Nephron (organoid): Measurements from ENCODE around the gene CREB5.

Experiments
- H3K27ac Mint-ChIP-seq, 3 experiments: 2 replicates each; pipeline ENCODE4 v1.8.0; 2020; ENCODE audit warnings: mixed read lengths in 3 of 3, mild to moderate bottlenecking in 2 of 3, moderate library complexity in 1 of 3
- H3K27me3 Mint-ChIP-seq: 2 replicates; pipeline ENCODE4 v1.8.0; 2021; ENCODE audit warnings: low read depth, mild to moderate bottlenecking, moderate library complexity, mixed read lengths
- H3K36me3 Mint-ChIP-seq: 2 replicates; pipeline ENCODE4 v1.8.0; 2020; ENCODE audit warnings: low read depth, mixed read lengths
- H3K4me1 Mint-ChIP-seq: 2 replicates; pipeline ENCODE4 v1.8.0; 2020; ENCODE audit warnings: mixed read lengths
- H3K4me3 Mint-ChIP-seq, 3 experiments: 2 replicates each; pipeline ENCODE4 v1.8.0; 2020; ENCODE audit warnings: mild to moderate bottlenecking in 3 of 3, mixed read lengths in 3 of 3, moderate library complexity in 2 of 3
- H3K9me3 Mint-ChIP-seq: 2 replicates; pipeline ENCODE4 v1.8.0; 2020; ENCODE audit warnings: mixed read lengths
- TF ChIP-seq, protein P1 (sequence below), 3 experiments: fragments of 200-600 bp; sonication (generic); IDR thresholded peaks; one replicate each; pipeline ENCODE4 v1.5.0; 2021; ENCODE audit warnings: antibody characterized with exemption in 3 of 3; ENCODE audit not compliant: unreplicated experiment in 3 of 3

CREB5 gene

DNA sequence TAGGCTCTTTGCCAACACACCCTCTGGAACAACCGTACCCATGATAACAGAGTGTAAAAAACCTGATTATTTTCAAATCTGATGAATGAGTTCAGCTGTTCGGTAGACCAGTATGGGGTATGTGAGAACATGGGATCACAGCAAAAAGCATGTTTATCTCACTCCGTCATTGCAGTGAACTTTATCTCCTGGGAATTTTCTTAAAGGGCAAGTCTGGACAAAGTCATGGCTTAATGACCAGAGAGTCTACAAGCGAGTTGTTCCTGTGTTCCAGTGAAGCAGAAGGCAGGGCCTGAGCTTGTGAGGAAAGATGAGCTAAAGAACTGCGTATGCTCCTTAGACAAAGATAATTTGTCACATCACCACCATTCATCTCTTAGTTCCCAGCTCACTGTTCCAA lies 326.1 kb downstream of the CREB5 start:
- Mint-ChIP-seq H3K4me1 (peaks cover 28% of the 10 kb centered on the region), H3K9me3 (no peaks in the 10 kb centered on the region), H3K36me3 (peaks cover 3% of the 10 kb centered on the region), H3K27me3 (peaks cover under 1% of the 10 kb centered on the region), H3K27ac (peak overlapping the region in 2 of 3 experiments; percentile 28 to 54), H3K4me3 (no peak overlapping the region)
- TF ChIP-seq, protein P1, sequence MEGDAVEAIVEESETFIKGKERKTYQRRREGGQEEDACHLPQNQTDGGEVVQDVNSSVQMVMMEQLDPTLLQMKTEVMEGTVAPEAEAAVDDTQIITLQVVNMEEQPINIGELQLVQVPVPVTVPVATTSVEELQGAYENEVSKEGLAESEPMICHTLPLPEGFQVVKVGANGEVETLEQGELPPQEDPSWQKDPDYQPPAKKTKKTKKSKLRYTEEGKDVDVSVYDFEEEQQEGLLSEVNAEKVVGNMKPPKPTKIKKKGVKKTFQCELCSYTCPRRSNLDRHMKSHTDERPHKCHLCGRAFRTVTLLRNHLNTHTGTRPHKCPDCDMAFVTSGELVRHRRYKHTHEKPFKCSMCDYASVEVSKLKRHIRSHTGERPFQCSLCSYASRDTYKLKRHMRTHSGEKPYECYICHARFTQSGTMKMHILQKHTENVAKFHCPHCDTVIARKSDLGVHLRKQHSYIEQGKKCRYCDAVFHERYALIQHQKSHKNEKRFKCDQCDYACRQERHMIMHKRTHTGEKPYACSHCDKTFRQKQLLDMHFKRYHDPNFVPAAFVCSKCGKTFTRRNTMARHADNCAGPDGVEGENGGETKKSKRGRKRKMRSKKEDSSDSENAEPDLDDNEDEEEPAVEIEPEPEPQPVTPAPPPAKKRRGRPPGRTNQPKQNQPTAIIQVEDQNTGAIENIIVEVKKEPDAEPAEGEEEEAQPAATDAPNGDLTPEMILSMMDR (IDR thresholded peaks at IDR 0.05; ENCODE audit: unreplicated experiment in 3 of 3): no peak

DNA sequence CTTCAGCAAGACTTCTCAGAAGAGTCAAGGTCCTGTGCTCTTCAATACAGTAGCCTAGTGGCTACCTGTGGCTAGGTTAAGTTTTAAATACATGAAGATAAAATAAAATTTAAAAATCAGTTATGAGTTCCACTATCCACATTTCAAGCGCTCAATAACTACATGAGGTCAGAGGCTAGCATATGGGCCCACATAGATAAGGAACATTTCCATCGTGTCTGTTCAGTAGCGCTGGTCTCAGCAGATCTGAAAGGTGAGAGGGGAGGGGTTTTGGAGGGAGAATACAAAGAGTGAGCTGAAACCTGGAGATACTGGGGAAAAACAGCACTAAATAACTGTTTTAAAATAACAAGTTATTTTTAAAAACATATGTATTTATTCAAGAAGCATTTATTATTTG lies 326.8 kb downstream of the CREB5 start:
- TF ChIP-seq, protein P1 (IDR thresholded peaks at IDR 0.05; ENCODE audit: unreplicated experiment in 3 of 3): no peak
- Mint-ChIP-seq H3K36me3 (peaks cover 3% of the 10 kb centered on the region), H3K27ac (peak overlapping the region in 2 of 3 experiments; percentile 29 to 62), H3K4me3 (no peak overlapping the region), H3K9me3 (no peaks in the 10 kb centered on the region), H3K4me1 (peaks cover 25% of the 10 kb centered on the region), H3K27me3 (no peaks in the 10 kb centered on the region)

DNA sequence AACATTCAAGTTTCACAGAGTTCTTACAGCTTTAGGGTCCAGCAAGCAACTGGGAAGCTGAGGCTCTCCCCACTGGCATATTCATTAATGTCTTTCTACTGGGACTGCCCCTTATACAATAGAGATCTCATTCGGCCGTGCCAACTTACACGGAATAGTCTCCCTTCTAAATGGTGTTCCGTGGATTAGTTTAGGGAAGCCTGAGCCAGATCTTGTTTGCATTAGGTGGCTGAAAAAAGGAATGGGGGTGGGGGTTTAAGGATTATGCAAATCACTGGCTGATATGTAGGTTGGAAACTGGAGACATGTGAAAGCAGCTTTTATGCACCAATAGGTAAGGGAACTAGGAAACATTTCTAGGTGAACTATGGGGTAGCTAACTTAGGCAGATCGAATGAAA lies 327.5 kb downstream of the CREB5 start:
- TF ChIP-seq, protein P1 (IDR thresholded peaks at IDR 0.05; ENCODE audit: unreplicated experiment in 3 of 3): no peak
- H3K27ac Mint-ChIP-seq: peak overlapping the region; percentile 29 to 62 (median 51)
- no peak overlapping the region for H3K4me3 Mint-ChIP-seq
- H3K4me1 Mint-ChIP-seq: peaks cover 26% of the 10 kb centered on the region
- no peaks in the 10 kb centered on the region for H3K9me3 Mint-ChIP-seq
- no peaks in the 10 kb centered on the region for H3K27me3 Mint-ChIP-seq
- peaks cover 3% of the 10 kb centered on the region for H3K36me3 Mint-ChIP-seq

DNA sequence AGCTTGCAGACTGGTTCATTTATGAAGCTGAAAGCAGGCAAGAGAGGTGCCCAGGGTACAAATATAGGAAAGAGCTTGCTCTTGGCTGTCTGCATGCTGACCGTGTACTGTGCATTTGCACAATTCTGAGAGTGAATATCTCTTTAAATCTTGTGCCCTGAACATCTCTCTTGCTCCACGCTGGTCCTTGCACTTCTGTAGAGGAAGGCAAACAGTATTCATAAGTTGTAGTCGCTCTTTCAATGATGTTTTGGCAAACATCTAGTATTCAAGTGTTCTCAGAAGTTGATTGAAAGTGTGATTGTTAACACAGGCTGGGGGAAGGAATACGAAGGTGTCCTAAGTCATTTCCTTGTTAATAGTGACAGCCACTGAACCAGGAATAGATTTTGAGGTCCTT lies 332.6 kb downstream of the CREB5 start:
- Mint-ChIP-seq H3K27me3 (peaks cover 12% of the 10 kb centered on the region), H3K36me3 (peaks cover 3% of the 10 kb centered on the region), H3K4me1 (peaks cover 58% of the 10 kb centered on the region), H3K27ac (no peak overlapping the region), H3K4me3 (no peak overlapping the region), H3K9me3 (no peaks in the 10 kb centered on the region)
- TF ChIP-seq, protein P1 (IDR thresholded peaks at IDR 0.05; ENCODE audit: unreplicated experiment in 3 of 3): no peak

DNA sequence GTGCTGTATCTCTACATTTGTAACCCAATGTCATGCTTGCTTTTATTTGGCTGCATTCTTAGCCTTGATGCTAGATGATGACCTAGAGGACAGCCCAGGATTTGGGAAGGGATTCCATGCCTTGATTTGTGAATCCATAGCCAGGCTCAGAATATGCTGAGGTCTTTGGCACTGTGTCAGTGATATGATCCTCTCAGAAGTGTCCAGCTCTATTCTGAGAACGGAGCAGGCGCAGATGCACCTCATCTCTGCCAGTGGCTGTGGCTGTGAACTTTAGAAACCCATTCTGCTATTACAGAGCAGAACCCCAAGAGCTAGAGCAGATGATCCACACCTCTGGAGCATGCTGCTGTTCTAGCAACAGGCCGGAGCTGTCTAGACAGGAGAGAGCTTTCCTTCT lies 333.0 kb downstream of the CREB5 start:
- Mint-ChIP-seq H3K36me3 (peaks cover 3% of the 10 kb centered on the region), H3K9me3 (no peaks in the 10 kb centered on the region), H3K4me1 (peaks cover 58% of the 10 kb centered on the region), H3K4me3 (no peak overlapping the region), H3K27me3 (peaks cover 12% of the 10 kb centered on the region), H3K27ac (no peak overlapping the region)
- TF ChIP-seq, protein P1 (IDR thresholded peaks at IDR 0.05; ENCODE audit: unreplicated experiment in 3 of 3): no peak

DNA sequence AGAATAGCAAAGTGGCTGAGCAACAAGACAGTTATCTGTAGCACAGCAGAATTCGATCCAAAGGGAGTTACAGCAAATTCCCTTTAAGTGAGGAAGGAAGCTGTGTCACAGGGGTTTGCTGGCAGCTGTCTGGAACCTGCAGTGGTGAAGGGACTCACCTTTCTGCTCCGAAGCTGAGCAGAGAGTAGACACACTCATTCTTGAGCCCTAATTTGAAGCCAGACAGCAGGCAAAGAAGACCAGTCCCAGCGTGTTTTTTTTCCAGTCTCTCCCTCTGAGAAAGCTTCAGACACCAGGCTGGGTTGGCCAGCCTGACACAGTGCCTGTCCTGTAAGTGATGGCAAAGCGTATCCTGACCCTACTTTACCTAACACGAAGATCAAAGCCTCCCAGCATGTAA lies 335.1 kb downstream of the CREB5 start:
- TF ChIP-seq, protein P1 (IDR thresholded peaks at IDR 0.05; ENCODE audit: unreplicated experiment in 3 of 3): no peak
- Mint-ChIP-seq H3K4me3 (no peak overlapping the region), H3K36me3 (no peaks in the 10 kb centered on the region), H3K9me3 (no peaks in the 10 kb centered on the region), H3K27ac (peak overlapping the region in 2 of 3 experiments; percentile 20 to 69), H3K27me3 (peaks cover 12% of the 10 kb centered on the region), H3K4me1 (peaks cover 54% of the 10 kb centered on the region)
